Stimulated activated CD4-positive, alpha-beta T cell treated with anti-CD3 and anti-CD28 coated beads, Interleukin-15, amount 100 ng/mL, for 24 hours (primary cell): ENCODE results near the gene SOD3.

Source experiments
- DNase-seq: peaks from one replicate; pipeline ENCODE4 v3.0.0-alpha.2; 2020

Gene SOD3

GRCh38 chr4:24849351-24849750, 54.0 kb downstream of the SOD3 start:
- no peak for DNase-seq

- no peak for DNase-seq
Observed at GRCh38 chr4:24849756-24850155, 54.4 kb downstream of the SOD3 start.
